Measurements from ENCODE around the gene HPSE2.
A peak's percentile ranks its signal among the peaks of the same experiment; 100 is the strongest.

HPSE2 gene

DNA sequence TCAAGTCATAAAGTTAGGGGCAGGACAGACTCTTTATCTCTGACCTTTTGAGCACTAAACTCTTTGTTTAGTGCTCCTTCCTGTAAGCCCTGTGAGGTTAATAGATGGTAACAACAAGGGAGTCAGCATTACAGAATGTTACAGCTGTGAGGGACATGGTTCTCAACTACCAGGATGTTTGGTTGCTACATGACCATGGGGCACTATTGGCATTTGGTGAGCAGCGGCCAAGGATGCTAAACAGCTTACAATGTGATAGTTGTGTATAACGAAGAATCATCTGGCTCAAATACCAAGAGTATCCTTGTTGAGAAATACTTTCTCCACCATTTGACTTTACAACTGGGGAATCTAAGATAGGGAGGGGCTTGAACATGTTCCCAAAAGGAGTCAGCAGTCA, 753.6 kb downstream of the HPSE2 start:
- no peaks in the 10 kb centered on the region for H3K9me3 ChIP-seq (ENCODE audit: low read length)
- no peak overlapping the region for H3K4me3 ChIP-seq (ENCODE audit: low read depth in 1 of 2, low read length in 2 of 2)
- H3K9ac ChIP-seq (ENCODE audit: low read length): no peak overlapping the region
- H3K36me3 ChIP-seq (ENCODE audit: insufficient read depth, low read length): no peaks in the 10 kb centered on the region
- no peaks in the 10 kb centered on the region for H3K27me3 ChIP-seq (ENCODE audit: control insufficient read depth in 1 of 2, insufficient read depth in 2 of 2, low read length in 2 of 2)
- no peak overlapping the region for H3K27ac ChIP-seq (ENCODE audit: low read depth, low read length)
- no peaks in the 10 kb centered on the region for H3K4me1 ChIP-seq (ENCODE audit: insufficient read depth, low read length)

DNA sequence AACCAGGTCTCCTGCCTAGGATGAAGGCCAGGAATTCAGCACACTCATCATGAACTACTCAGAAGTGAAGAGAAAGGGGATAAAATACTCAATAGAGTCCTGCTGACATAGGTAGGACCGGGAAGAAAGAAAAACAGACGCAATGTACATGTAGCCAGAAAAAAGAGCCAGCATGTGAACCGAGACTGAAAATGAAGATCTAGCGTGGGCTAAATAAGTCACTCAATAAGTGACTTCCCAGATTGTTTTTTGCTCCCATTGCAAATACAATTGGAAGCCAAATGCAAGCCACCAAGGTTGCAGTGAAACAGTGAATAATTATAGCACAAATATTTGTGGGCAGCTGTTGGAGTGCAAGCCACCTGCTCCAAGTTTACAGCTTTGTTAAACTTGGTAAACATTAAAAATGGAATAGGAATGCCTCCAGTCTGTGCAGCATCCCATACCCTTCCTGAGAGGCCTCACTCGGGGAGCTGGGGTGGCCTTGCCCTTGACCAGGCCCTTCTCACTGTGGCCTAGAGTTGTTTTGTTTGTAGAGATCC, 754.2 kb downstream of the HPSE2 start:
- Histone ChIP-seq H3K9ac (ENCODE audit: low read length) (no peak overlapping the region), H3K36me3 (ENCODE audit: insufficient read depth, low read length) (no peaks in the 10 kb centered on the region), H3K27ac (ENCODE audit: low read depth, low read length) (no peak overlapping the region), H3K4me3 (ENCODE audit: low read depth in 1 of 2, low read length in 2 of 2) (no peak overlapping the region), H3K9me3 (ENCODE audit: low read length) (no peaks in the 10 kb centered on the region), H3K4me1 (ENCODE audit: insufficient read depth, low read length) (no peaks in the 10 kb centered on the region), H3K27me3 (ENCODE audit: control insufficient read depth in 1 of 2, insufficient read depth in 2 of 2, low read length in 2 of 2) (no peaks in the 10 kb centered on the region)

DNA sequence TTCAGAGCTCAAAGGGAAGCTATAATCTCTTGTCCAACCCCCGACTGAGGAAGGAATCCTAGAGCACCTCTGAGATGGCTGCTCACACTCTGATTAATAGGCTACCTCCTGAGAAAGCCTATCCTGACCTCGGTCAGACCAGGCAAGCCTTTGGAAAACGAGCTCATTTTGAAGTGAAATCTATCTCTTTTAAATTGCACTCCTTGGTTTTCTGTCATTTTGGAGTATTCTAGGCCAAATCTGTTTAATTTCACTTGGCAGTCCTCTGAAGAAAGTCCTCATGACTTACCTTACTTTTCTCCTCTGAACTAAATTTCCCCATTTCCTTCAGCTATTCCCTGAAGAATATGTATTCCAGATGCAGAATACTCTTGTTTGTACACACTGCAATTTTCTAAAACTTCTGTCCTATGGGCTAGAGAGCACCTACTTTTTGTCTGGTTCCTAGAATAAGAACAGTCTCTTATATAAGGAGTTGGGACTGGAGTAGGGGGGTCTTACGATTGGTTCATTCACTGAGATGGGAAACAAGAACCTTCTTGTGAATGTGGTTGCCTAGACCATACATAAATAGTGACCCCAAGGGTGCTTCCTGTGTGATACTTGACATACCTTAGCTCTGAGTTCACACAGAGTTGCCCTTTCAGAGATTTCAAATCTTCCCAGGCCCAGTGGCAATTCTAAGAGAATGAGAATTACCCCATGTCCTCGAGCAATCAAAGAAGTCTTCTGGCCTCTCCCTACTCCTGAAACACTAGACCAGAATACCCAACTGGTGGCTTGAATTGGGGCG, 757.0 kb downstream of the HPSE2 start:
- no peak overlapping the region for H3K27ac ChIP-seq (ENCODE audit: low read depth, low read length)
- no peaks in the 10 kb centered on the region for H3K27me3 ChIP-seq (ENCODE audit: control insufficient read depth in 1 of 2, insufficient read depth in 2 of 2, low read length in 2 of 2)

DNA sequence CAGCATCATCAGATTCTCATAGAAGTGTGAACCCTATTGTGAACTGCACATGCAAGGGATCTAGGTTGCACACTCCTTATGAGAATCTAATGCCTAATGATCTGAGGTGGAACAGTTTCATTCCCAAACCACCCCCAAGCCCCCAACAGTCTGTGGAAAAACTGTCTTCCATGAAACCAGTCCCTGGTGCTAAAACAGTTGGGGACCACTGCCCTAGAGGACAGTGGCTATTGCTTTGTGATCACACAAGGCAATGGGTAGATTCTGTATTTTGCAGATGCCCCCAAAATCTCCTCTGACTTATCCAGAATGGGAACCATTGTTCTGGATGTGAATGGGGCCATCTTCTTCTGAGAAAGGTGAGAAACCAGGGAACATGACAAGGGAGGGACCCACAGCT, 757.8 kb downstream of the HPSE2 start:
- Histone ChIP-seq H3K27me3 (ENCODE audit: control insufficient read depth in 1 of 2, insufficient read depth in 2 of 2, low read length in 2 of 2) (no peaks in the 10 kb centered on the region), H3K4me3 (ENCODE audit: low read depth in 1 of 2, low read length in 2 of 2) (no peak overlapping the region), H3K27ac (ENCODE audit: low read depth, low read length) (no peak overlapping the region), H3K4me1 (ENCODE audit: insufficient read depth, low read length) (no peaks in the 10 kb centered on the region), H3K9me3 (ENCODE audit: low read length) (no peaks in the 10 kb centered on the region), H3K36me3 (ENCODE audit: insufficient read depth, low read length) (no peaks in the 10 kb centered on the region), H3K9ac (ENCODE audit: low read length) (no peak overlapping the region)

More for the DNA sequence above, 757.0 kb downstream of the HPSE2 start:
- Histone ChIP-seq H3K4me3 (ENCODE audit: low read depth in 1 of 2, low read length in 2 of 2) (no peak overlapping the region), H3K9ac (ENCODE audit: low read length) (no peak overlapping the region), H3K4me1 (ENCODE audit: insufficient read depth, low read length) (no peaks in the 10 kb centered on the region), H3K36me3 (ENCODE audit: insufficient read depth, low read length) (no peaks in the 10 kb centered on the region), H3K9me3 (ENCODE audit: low read length) (no peaks in the 10 kb centered on the region)

- Histone ChIP-seq H3K36me3 (ENCODE audit: insufficient read depth, low read length) (no peaks in the 10 kb centered on the region), H3K4me3 (ENCODE audit: low read depth in 1 of 2, low read length in 2 of 2) (no peak overlapping the region), H3K4me1 (ENCODE audit: insufficient read depth, low read length) (no peaks in the 10 kb centered on the region), H3K27me3 (ENCODE audit: control insufficient read depth in 1 of 2, insufficient read depth in 2 of 2, low read length in 2 of 2) (no peaks in the 10 kb centered on the region), H3K9ac (ENCODE audit: low read length) (no peak overlapping the region), H3K9me3 (ENCODE audit: low read length) (no peaks in the 10 kb centered on the region), H3K27ac (ENCODE audit: low read depth, low read length) (no peak overlapping the region)
Observed at GRCh38 chr10:98474628-98475027, 761.0 kb downstream of the HPSE2 start.

- Histone ChIP-seq H3K9ac (ENCODE audit: low read length) (no peak overlapping the region), H3K4me3 (ENCODE audit: low read depth in 1 of 2, low read length in 2 of 2) (no peak overlapping the region), H3K9me3 (ENCODE audit: low read length) (no peaks in the 10 kb centered on the region), H3K4me1 (ENCODE audit: insufficient read depth, low read length) (peaks cover 9% of the 10 kb centered on the region), H3K36me3 (ENCODE audit: insufficient read depth, low read length) (no peaks in the 10 kb centered on the region), H3K27me3 (ENCODE audit: control insufficient read depth in 1 of 2, insufficient read depth in 2 of 2, low read length in 2 of 2) (no peaks in the 10 kb centered on the region), H3K27ac (ENCODE audit: low read depth, low read length) (no peak overlapping the region)
Observed at GRCh38 chr10:98472196-98472595, 763.5 kb downstream of the HPSE2 start.

DNA sequence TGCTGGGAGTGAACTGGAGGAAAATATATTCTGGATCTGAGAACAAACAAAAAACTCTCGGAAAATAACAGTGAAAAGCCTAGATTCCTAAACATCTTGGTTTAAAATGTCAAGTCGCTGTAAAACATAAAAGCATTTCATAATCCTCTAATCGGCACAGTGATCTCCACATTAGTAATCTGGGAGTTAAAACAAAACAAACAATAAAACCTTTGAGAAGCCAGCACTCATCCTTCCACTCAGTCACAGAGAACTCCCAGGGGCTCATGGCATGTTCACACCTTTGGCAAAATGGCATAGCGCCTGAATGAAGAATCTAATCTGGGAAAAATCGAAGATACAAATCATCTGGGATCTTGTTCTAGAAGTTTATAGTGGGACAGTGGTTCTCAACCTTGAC, 764.8 kb downstream of the HPSE2 start:
- Histone ChIP-seq H3K27me3 (ENCODE audit: control insufficient read depth in 1 of 2, insufficient read depth in 2 of 2, low read length in 2 of 2) (no peaks in the 10 kb centered on the region), H3K27ac (ENCODE audit: low read depth, low read length) (no peak overlapping the region), H3K9ac (ENCODE audit: low read length) (no peak overlapping the region), H3K4me1 (ENCODE audit: insufficient read depth, low read length) (peaks cover 9% of the 10 kb centered on the region), H3K4me3 (ENCODE audit: low read depth in 1 of 2, low read length in 2 of 2) (no peak overlapping the region), H3K9me3 (ENCODE audit: low read length) (no peaks in the 10 kb centered on the region), H3K36me3 (ENCODE audit: insufficient read depth, low read length) (no peaks in the 10 kb centered on the region)

DNA sequence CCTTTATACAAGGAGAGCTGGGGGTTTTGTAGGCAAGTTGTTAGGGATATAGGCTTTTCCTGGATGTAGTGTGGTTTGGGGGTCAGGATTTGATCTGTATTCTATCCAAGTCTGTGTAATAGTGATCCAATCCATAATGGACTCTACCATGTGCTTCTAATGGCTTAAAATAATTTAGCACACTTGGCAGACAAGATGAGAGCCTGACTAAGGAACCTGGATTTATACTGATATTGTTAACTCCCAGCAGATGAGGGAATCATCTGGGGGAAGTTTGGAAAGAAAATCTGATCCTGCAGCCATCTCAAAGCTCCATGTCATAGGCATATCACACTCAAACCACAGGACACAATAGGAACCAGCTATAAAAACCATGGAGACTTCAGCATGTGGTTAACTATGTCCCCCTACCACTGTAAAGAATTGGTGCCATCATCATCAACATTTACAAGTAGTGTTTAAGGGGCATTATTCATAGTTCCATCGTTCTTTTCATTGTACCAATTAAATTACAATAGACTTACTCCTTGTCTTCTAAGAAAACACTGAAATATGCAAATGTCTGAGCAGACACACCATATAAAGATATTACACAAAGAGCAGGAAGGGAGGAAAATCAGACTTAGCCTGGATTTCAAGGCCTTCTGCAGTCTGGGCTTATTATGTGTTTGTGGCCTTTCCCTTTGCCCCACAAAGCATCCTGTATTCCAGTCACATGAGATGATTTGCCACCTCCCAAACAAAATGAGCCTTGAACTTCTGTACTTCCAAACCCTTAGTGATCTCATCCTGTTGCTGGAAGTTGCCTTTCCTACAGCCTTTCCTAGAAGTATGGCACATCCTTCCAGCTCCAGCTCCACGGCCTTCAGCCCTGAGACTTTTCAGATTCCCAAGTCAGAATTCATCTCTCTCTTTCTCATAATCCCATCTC, 766.4 kb downstream of the HPSE2 start:
- no peak overlapping the region for H3K4me3 ChIP-seq (ENCODE audit: low read depth in 1 of 2, low read length in 2 of 2)
- H3K27ac ChIP-seq (ENCODE audit: low read depth, low read length): no peak overlapping the region
- peaks cover 9% of the 10 kb centered on the region for H3K4me1 ChIP-seq (ENCODE audit: insufficient read depth, low read length)
- no peaks in the 10 kb centered on the region for H3K27me3 ChIP-seq (ENCODE audit: control insufficient read depth in 1 of 2, insufficient read depth in 2 of 2, low read length in 2 of 2)
- H3K36me3 ChIP-seq (ENCODE audit: insufficient read depth, low read length): no peaks in the 10 kb centered on the region
- H3K9ac ChIP-seq (ENCODE audit: low read length): no peak overlapping the region
- H3K9me3 ChIP-seq (ENCODE audit: low read length): no peaks in the 10 kb centered on the region

- Histone ChIP-seq H3K4me1 (ENCODE audit: insufficient read depth, low read length) (peaks cover 9% of the 10 kb centered on the region), H3K9ac (ENCODE audit: low read length) (no peak overlapping the region), H3K9me3 (ENCODE audit: low read length) (no peaks in the 10 kb centered on the region), H3K27ac (ENCODE audit: low read depth, low read length) (no peak overlapping the region), H3K4me3 (ENCODE audit: low read depth in 1 of 2, low read length in 2 of 2) (peak overlapping the region; percentile 33 to 38), H3K36me3 (ENCODE audit: insufficient read depth, low read length) (no peaks in the 10 kb centered on the region), H3K27me3 (ENCODE audit: control insufficient read depth in 1 of 2, insufficient read depth in 2 of 2, low read length in 2 of 2) (no peaks in the 10 kb centered on the region)
Observed at GRCh38 chr10:98467506-98468318, 767.9 kb downstream of the HPSE2 start.

GRCh38 chr10:98466861-98467505, 768.7 kb downstream of the HPSE2 start:
- Histone ChIP-seq H3K4me3 (ENCODE audit: low read depth in 1 of 2, low read length in 2 of 2) (peak overlapping the region in 1 of 2 donors; percentile 38), H3K27ac (ENCODE audit: low read depth, low read length) (no peak overlapping the region), H3K4me1 (ENCODE audit: insufficient read depth, low read length) (peaks cover 9% of the 10 kb centered on the region), H3K36me3 (ENCODE audit: insufficient read depth, low read length) (no peaks in the 10 kb centered on the region), H3K27me3 (ENCODE audit: control insufficient read depth in 1 of 2, insufficient read depth in 2 of 2, low read length in 2 of 2) (no peaks in the 10 kb centered on the region), H3K9me3 (ENCODE audit: low read length) (no peaks in the 10 kb centered on the region), H3K9ac (ENCODE audit: low read length) (no peak overlapping the region)

Measured in muscle layer of colon (tissue), 2 donors.